Tibial nerve (tissue), 3 donors: Measurements from ENCODE around the gene FHDC1.

Source experiments
- CTCF ChIP-seq, 5 experiments: fragments of 200-600 bp in 3 of 5; fragments of 450-650 bp in 2 of 5; sonication (generic) in 3 of 5; IDR thresholded peaks; one replicate each; pipeline ENCODE4 v1.5.1; 2016 to 2019; ENCODE audit warnings: antibody characterized with exemption in 5 of 5, mild to moderate bottlenecking in 3 of 5, moderate library complexity in 2 of 5
- POLR2A ChIP-seq, 2 donors: fragments of 450-650 bp; IDR thresholded peaks; one replicate each; pipeline ENCODE4 v1.6.1; 2017; ENCODE audit warnings: antibody characterized with exemption in 2 of 2, mild to moderate bottlenecking in 2 of 2, moderate library complexity in 2 of 2

- no peak for TF ChIP-seq CTCF (IDR thresholded peaks at IDR 0.05)
- no peak for TF ChIP-seq POLR2A (IDR thresholded peaks at IDR 0.05)
Observed at GRCh38 chr4:152959080-152959479, 23.0 kb downstream of the FHDC1 start.
